Right atrium auricular region (tissue), 2 donors: Measurements from ENCODE around the gene LTBP3. TPM values are rescaled to one million over a fixed set of nuclear protein-coding genes. Genes with fewer than 3 reads are reported as not detected.
"Not testable (repeated sequence)": the region's sequence is repeated elsewhere in the genome, so short reads cannot be mapped to it uniquely, and the experiment has no call there.

Source experiments
- DNase-seq: peaks from one replicate; pipeline ENCODE4 v3.0.0-alpha.2; 2019; ENCODE audit warnings: low spot score
- H3K27ac ChIP-seq, 2 donors: fragments of 200-600 bp; sonication (generic); 1 replicate in 1 of 2; 2 replicates in 1 of 2; pipeline ENCODE4 v1.5.1; 2016 to 2019
- H3K27me3 ChIP-seq, 2 donors: fragments of 200-600 bp; sonication (generic); one replicate each; pipeline versions ENCODE4 v1.5.1 to v1.6.0; 2017 to 2019
- H3K36me3 ChIP-seq: fragments of 200-600 bp; sonication (generic); one replicate; pipeline ENCODE4 v1.5.1; 2016
- H3K4me1 ChIP-seq, 2 donors: fragments of 200-600 bp; sonication (generic); one replicate each; pipeline versions ENCODE4 v1.5.1 to v1.6.0; 2017 to 2019
- H3K4me3 ChIP-seq, 2 donors: fragments of 200-600 bp; sonication (generic); 1 replicate in 1 of 2; 2 replicates in 1 of 2; pipeline ENCODE4 v1.5.1; 2017 to 2019; ENCODE audit warnings: mild to moderate bottlenecking in 1 of 2, moderate library complexity in 1 of 2
- H3K9me3 ChIP-seq, 2 donors: fragments of 200-600 bp; sonication (generic); one replicate each; pipeline ENCODE4 v1.5.1; 2019
- CTCF ChIP-seq, 2 donors: fragments of 200-600 bp; sonication (generic); IDR thresholded peaks; one replicate each; pipeline ENCODE4 v1.5.1; 2019; ENCODE audit warnings: antibody characterized with exemption in 2 of 2
- total RNA-seq, 2 donors: library from RNA; depleted of rRNA; stranded (reverse); fragments of >200 nt; gene quantifications; one replicate each; pipeline ENCODE4 v1.1.0, GENCODE V29; 2016

The LTBP3 gene
- total RNA-seq, 2 donors from 2014 or later, result 114 to 161 TPM

- Histone ChIP-seq H3K4me3 (no peak overlapping the region), H3K9me3 (no peaks in the 10 kb centered on the region), H3K27ac (no peak overlapping the region), H3K36me3 (peaks cover 40% of the 10 kb centered on the region), H3K27me3 (no peaks in the 10 kb centered on the region), H3K4me1 (peaks cover 0 to 30% of the 10 kb centered on the region in 2 donors)
- TF ChIP-seq CTCF (IDR thresholded peaks at IDR 0.05), result no peak
- DNase-seq, result no peak
Measured at GRCh38 chr11:65526744-65527143, 31.4 kb downstream of the LTBP3 start.

GRCh38 chr11:65525546-65526480 lies 32.3 kb downstream of the LTBP3 start:
- no peak for TF ChIP-seq CTCF (IDR thresholded peaks at IDR 0.05)
- no peak for DNase-seq
- Histone ChIP-seq H3K36me3 (peaks cover 31% of the 10 kb centered on the region), H3K4me3 (peak overlapping the region; percentile 100), H3K27me3 (no peaks in the 10 kb centered on the region), H3K9me3 (no peaks in the 10 kb centered on the region), H3K27ac (peak overlapping the region; percentile 94), H3K4me1 (peaks cover 0 to 30% of the 10 kb centered on the region in 2 donors)

GRCh38 chr11:65524741-65525545 lies 33.2 kb downstream of the LTBP3 start, which contains the start of gene SCYL1:
Gene SCYL1 (plus strand): TSS chr11:65525083. CDS start chr11:65525154, 71 bp downstream.
- H3K36me3 ChIP-seq, result peaks cover 22% of the 10 kb centered on the region
- peak; percentile 79 for DNase-seq
- H3K27ac ChIP-seq, result peak within 1 kb of the TSS; percentile 94
- H3K4me1 ChIP-seq, result peaks cover 0 to 30% of the 10 kb centered on the region in 2 donors
- no peak for TF ChIP-seq CTCF (IDR thresholded peaks at IDR 0.05)
- H3K9me3 ChIP-seq, result no peaks in the 10 kb centered on the region
- H3K27me3 ChIP-seq, result no peaks in the 10 kb centered on the region
- H3K4me3 ChIP-seq, result peak within 1 kb of the TSS; percentile 100

- H3K36me3 ChIP-seq, result peaks cover 19% of the 10 kb centered on the region
- DNase-seq, result no peak
- no peak for TF ChIP-seq CTCF (IDR thresholded peaks at IDR 0.05)
- no peaks in the 10 kb centered on the region for H3K27me3 ChIP-seq
- peak overlapping the region; percentile 25 to 100 for H3K4me3 ChIP-seq
- H3K27ac ChIP-seq, result peak overlapping the region; percentile 41 to 77
- no peaks in the 10 kb centered on the region for H3K9me3 ChIP-seq
- H3K4me1 ChIP-seq, result peaks cover 0 to 26% of the 10 kb centered on the region in 2 donors
Measured at GRCh38 chr11:65524014-65524740, 34.0 kb downstream of the LTBP3 start.

- Histone ChIP-seq H3K4me1 (peaks cover 0 to 26% of the 10 kb centered on the region in 2 donors), H3K36me3 (peaks cover 19% of the 10 kb centered on the region), H3K27ac (peak overlapping the region in 1 of 2 donors; percentile 77)
- not testable (repeated sequence) for DNase-seq, H3K9me3 ChIP-seq, H3K27me3 ChIP-seq, H3K4me3 ChIP-seq
Measured at GRCh38 chr11:65523631-65523968, 34.6 kb downstream of the LTBP3 start.

GRCh38 chr11:65522718-65523630 lies 35.2 kb downstream of the LTBP3 start:
- H3K4me3 ChIP-seq, H3K27ac ChIP-seq, H3K9me3 ChIP-seq, DNase-seq, H3K27me3 ChIP-seq: not testable (repeated sequence)
- Histone ChIP-seq H3K4me1 (peaks cover 0 to 26% of the 10 kb centered on the region in 2 donors), H3K36me3 (peaks cover 13% of the 10 kb centered on the region)

GRCh38 chr11:65521777-65522521 lies 36.2 kb downstream of the LTBP3 start:
- H3K4me1 ChIP-seq, result peaks cover 0 to 24% of the 10 kb centered on the region in 2 donors
- not testable (repeated sequence) for H3K36me3 ChIP-seq, DNase-seq, H3K27ac ChIP-seq, H3K4me3 ChIP-seq, H3K27me3 ChIP-seq, H3K9me3 ChIP-seq

GRCh38 chr11:65518941-65519549 lies 39.1 kb downstream of the LTBP3 start:
- H3K27ac ChIP-seq, H3K4me3 ChIP-seq, DNase-seq, H3K9me3 ChIP-seq, H3K4me1 ChIP-seq, H3K36me3 ChIP-seq, H3K27me3 ChIP-seq: not testable (repeated sequence)
